GM12878 (cell line): Measurements from ENCODE around the gene TRHDE. TPM values are rescaled to one million over a fixed set of nuclear protein-coding genes. Genes with fewer than 3 reads are reported as not detected.

Experiments used
- ATAC-seq: fragments of 200-7000 bp; cut with Tn5 transposase; 3 replicates; pipeline ENCODE4 v1.9.1; 2020; ENCODE audit warnings: mild to moderate bottlenecking, moderate library complexity
- BruUV-seq: library from RNA; stranded (reverse); fragments of 400-500 nt; replicated peaks from 2 replicates; lab custom pipeline; 2021; lab: Mats Ljungman, UMichigan
- CTCF ChIA-PET: fragments of 300-600 bp; sonication (Branson Sonifier 250); formaldehyde crosslinking; extraction: SDS; loops from one replicate; lab custom pipeline; 2021; ENCODE audit warnings: inconsistent platforms; lab: Yijun Ruan, JAX
- POLR2A ChIA-PET: fragments of 350-600 bp; formaldehyde crosslinking; extraction: SDS; loops from one replicate; lab custom pipeline; 2021; ENCODE audit warnings: inconsistent platforms; lab: Charles Lee
- RAD21 ChIA-PET: fragments of 300-600 bp; sonication (Branson Sonifier 250); formaldehyde crosslinking; loops from one replicate; lab custom pipeline; 2023; ENCODE audit warnings: antibody characterized with exemption; ENCODE audit not compliant: unreplicated experiment; lab: Charles Lee
- SMC1A ChIA-PET: fragments of 300-600 bp; sonication (Branson Sonifier 250); formaldehyde crosslinking; loops from one replicate; lab custom pipeline; 2023; ENCODE audit not compliant: unreplicated experiment, uncharacterized antibody; lab: Charles Lee
- DNase-seq: peaks from one replicate; pipeline ENCODE4 v3.0.0-alpha.2; 2011; ENCODE audit warnings: low read depth, low spot score
- FAIRE-seq: peaks from 3 replicates; lab custom pipeline; 2011; peaks lifted over from hg19 to GRCh38; lab: Jason Lieb, UNC
- H2AFZ ChIP-seq: 2 replicates; pipeline ENCODE4 v1.6.0; 2011; ENCODE audit warnings: low read depth, low read length, control low read depth; ENCODE audit not compliant: control insufficient read depth
- H3K27ac ChIP-seq: 2 replicates; pipeline ENCODE4 v1.5.1; 2011; ENCODE audit warnings: control low read depth; ENCODE audit not compliant: control insufficient read depth, insufficient read depth
- H3K27me3 ChIP-seq, 2 experiments: replicated peaks in 1 of 2; 2 replicates each; pipeline versions ENCODE4 v1.6.0 to v1.6.1; 2011; ENCODE audit warnings: low read length in 1 of 2; ENCODE audit not compliant: control insufficient read depth in 2 of 2, insufficient read depth in 2 of 2
- H3K36me3 ChIP-seq, 2 experiments: 2 replicates each; pipeline ENCODE4 v1.5.1; 2011; ENCODE audit warnings: low read length in 1 of 2; ENCODE audit not compliant: control insufficient read depth in 2 of 2, insufficient read depth in 2 of 2
- H3K4me1 ChIP-seq: 2 replicates; pipeline ENCODE4 v1.6.1; 2011; ENCODE audit warnings: mild to moderate bottlenecking, low read length, moderate library complexity, mixed read lengths; ENCODE audit not compliant: control insufficient read depth, insufficient read depth
- H3K4me2 ChIP-seq: 2 replicates; pipeline ENCODE4 v1.6.0; 2011; ENCODE audit warnings: control low read depth; ENCODE audit not compliant: control insufficient read depth, insufficient read depth
- H3K4me3 ChIP-seq: fragments of 200-600 bp; sonication (generic); 2 replicates; pipeline ENCODE4 v1.5.1; 2016
- H3K79me2 ChIP-seq: 2 replicates; pipeline ENCODE4 v1.6.0; 2011; ENCODE audit warnings: low read length; ENCODE audit not compliant: control insufficient read depth, insufficient read depth
- H3K9ac ChIP-seq: 2 replicates; pipeline ENCODE4 v1.8.0; 2011; ENCODE audit warnings: low read length, control low read depth, mixed read lengths; ENCODE audit not compliant: control insufficient read depth, insufficient read depth
- H3K9me3 ChIP-seq: replicated peaks from 3 replicates; pipeline ENCODE4 v1.5.1; 2011; ENCODE audit warnings: mild to moderate bottlenecking, low read length; ENCODE audit not compliant: control insufficient read depth, insufficient read depth
- H4K20me1 ChIP-seq: 2 replicates; pipeline ENCODE4 v1.6.0; 2011; ENCODE audit not compliant: control insufficient read depth, insufficient read depth
- BCLAF1 ChIP-seq: fragments of 450-650 bp; IDR thresholded peaks from 2 replicates; pipeline ENCODE4 v1.6.1; 2017; ENCODE audit warnings: antibody characterized with exemption, mild to moderate bottlenecking, moderate library complexity
- DPF2 ChIP-seq: fragments of 450-650 bp; IDR thresholded peaks from 2 replicates; pipeline ENCODE4 v1.6.1; 2017; ENCODE audit warnings: mild to moderate bottlenecking
- LARP7 ChIP-seq: fragments of 450-650 bp; IDR thresholded peaks from 2 replicates; pipeline ENCODE4 v1.6.1; 2017; ENCODE audit warnings: mild to moderate bottlenecking
- NR2F1 ChIP-seq: fragments of 450-650 bp; conservative IDR thresholded peaks from 2 replicates; pipeline ENCODE4 v1.6.1; 2017; ENCODE audit warnings: mild to moderate bottlenecking
- NRF1 ChIP-seq: conservative IDR thresholded peaks from 2 replicates; pipeline ENCODE4 v1.6.1; 2011; ENCODE audit warnings: mild to moderate bottlenecking, low read depth, low read length, improper control_type of control experiment
- POU2F2 ChIP-seq: IDR thresholded peaks from 3 replicates; pipeline ENCODE4 v1.6.1; 2011; ENCODE audit warnings: low read depth, mild to moderate bottlenecking, low read length, borderline replicate concordance
- RAD21 ChIP-seq: IDR thresholded peaks from 2 replicates; pipeline ENCODE4 v1.6.1; 2011; ENCODE audit warnings: mild to moderate bottlenecking, low read depth, low read length, moderate library complexity; ENCODE audit not compliant: insufficient read depth
- RCOR1 ChIP-seq: conservative IDR thresholded peaks from 2 replicates; pipeline ENCODE4 v1.6.1; 2012; ENCODE audit warnings: low read depth, low read length, improper control_type of control experiment
- SMC3 ChIP-seq: IDR thresholded peaks from 2 replicates; pipeline ENCODE4 v1.6.1; 2011; ENCODE audit warnings: low read length, improper control_type of control experiment, borderline replicate concordance
- SRF ChIP-seq, 2 experiments: IDR thresholded peaks; 2 replicates each; pipeline ENCODE4 v1.6.1; 2011; ENCODE audit warnings: low read depth in 2 of 2, low read length in 2 of 2, mild to moderate bottlenecking in 1 of 2, moderate library complexity in 1 of 2
- TARDBP ChIP-seq: IDR thresholded peaks from 2 replicates; pipeline ENCODE4 v1.6.1; 2016; ENCODE audit warnings: borderline replicate concordance
- YBX1 ChIP-seq: fragments of 450-650 bp; IDR thresholded peaks from 2 replicates; pipeline ENCODE4 v1.6.1; 2016; ENCODE audit warnings: antibody characterized with exemption
- WGBS: methylation state at CpG from one replicate; pipeline ENCODE4 v1.1.6; 2016; ENCODE audit warnings: low lambda C conversion rate; ENCODE audit not compliant: insufficient replicate concordance, insufficient coverage; ENCODE audit errors: missing lambda C conversion rate; 5-methylcytosine and 5-hydroxymethylcytosine counted together
- in situ Hi-C: fragments of 300-500 bp; cut with MboI; formaldehyde crosslinking; loops from 9 replicates; pipeline ENCODE4 v1.14.3; 2018; ENCODE audit warnings: mixed read lengths
- intact Hi-C: fragments of 100-400 bp; cut with micrococcal nuclease; formaldehyde crosslinking; loops from one replicate; pipeline ENCODE4 v1.14.2; 2022; ENCODE audit not compliant: unreplicated experiment
- polyA plus RNA-seq, 11 experiments: library from polyadenylated mRNA; depleted of rRNA in 4 of 11; unstranded in 6 of 11; stranded (reverse) in 5 of 11; fragments of >200 nt; fragmentation: Nextera tagmentation in 4 of 11; fragmentation: Illumina TruSeq in 1 of 11; extraction: Ambion mirVana in 4 of 11; extraction: Trizol in 1 of 11; gene quantifications; 1 replicate in 1 of 11; 2 replicates in 10 of 11; pipeline versions ENCODE4 v1.2.1 to v1.2.3, GENCODE V29; 2011 to 2016; ENCODE audit warnings: inconsistent platforms in 2 of 11, missing spikeins in 2 of 11, low read depth in 1 of 11
- total RNA-seq, 4 experiments: library from RNA; depleted of rRNA in 3 of 4; stranded (reverse); fragments of >200 nt in 3 of 4; fragmentation: Illumina TruSeq in 1 of 4; extraction: Trizol in 1 of 4; gene quantifications; 2 replicates each; pipeline versions ENCODE4 v1.2.1 to v1.2.3, GENCODE V29; 2013 to 2021
- TF ChIP-seq, protein P1 (sequence below): IDR thresholded peaks from 2 replicates; pipeline ENCODE4 v1.6.1; 2012; ENCODE audit warnings: improper control_type of control experiment, low read depth, low read length; ENCODE audit not compliant: insufficient replicate concordance
- TF ChIP-seq, protein P2 (sequence below): fragments of 450-650 bp; IDR thresholded peaks from 2 replicates; pipeline ENCODE4 v1.6.1; 2018; ENCODE audit warnings: borderline replicate concordance, mild to moderate bottlenecking; ENCODE audit not compliant: partially characterized antibody

TRHDE gene
- total and polyA plus RNA-seq, 10 of the 15 experiments (the other 5 are each of a cell fraction or from before 2014, with no cell fraction given): not detected

DNA sequence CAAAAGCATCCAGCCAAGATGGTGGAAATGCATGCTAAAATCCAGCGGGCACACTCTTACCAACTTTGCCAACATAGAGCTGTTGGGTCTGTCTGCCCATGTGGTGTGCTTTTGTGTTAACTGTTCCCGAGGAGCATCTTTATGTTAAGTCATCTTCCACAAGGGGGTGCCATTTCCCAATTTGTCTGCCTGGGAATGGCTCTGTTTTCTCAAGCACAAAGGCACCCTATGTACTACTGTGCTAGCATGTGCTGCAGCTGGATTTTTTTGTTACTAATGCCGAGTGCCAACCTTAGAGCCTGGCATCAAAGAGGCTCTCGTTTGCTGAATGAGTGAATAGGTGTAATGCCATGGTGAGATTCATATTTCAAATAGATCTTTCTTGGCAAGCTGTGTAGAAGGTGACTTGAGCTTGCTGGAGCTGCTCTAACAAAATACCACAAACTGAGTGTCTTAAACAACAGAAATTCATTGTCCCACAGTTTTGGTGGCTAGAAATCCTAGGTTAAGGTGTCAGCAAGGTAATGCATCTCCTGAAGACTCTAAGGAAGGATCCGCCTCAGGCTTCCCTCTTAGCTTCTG, 74.3 kb downstream of the TRHDE start:
- intact Hi-C loops (no loop called here), in situ Hi-C loops (no loop called here)
- DNase-seq (peak; percentile 13), FAIRE-seq (peak; percentile 96), ATAC-seq (peak; percentile 99)
- Histone ChIP-seq H3K27ac (no peak overlapping the region), H3K4me3 (no peak overlapping the region), H3K79me2 (no peaks in the 10 kb centered on the region), H4K20me1 (no peaks in the 10 kb centered on the region), H3K36me3 (no peaks in the 10 kb centered on the region), H3K4me2 (no peak overlapping the region), H3K4me1 (no peaks in the 10 kb centered on the region), H3K9ac (no peak overlapping the region), H2AFZ (no peak overlapping the region), H3K9me3 (no peaks in the 10 kb centered on the region), H3K27me3 (no peaks in the 10 kb centered on the region)
- ChIA-PET SMC1A (interaction anchor here (1.1 to 1.6 kb wide), 3 partner anchors 18 to 564 kb away, joined by 3 to 5 read pairs (median 4); no protein-coding TSS in a partner anchor), CTCF (interaction anchor here (0.5 to 1.8 kb wide), 6 partner anchors 10 to 697 kb away, joined by 3 to 5 read pairs (median 4); no protein-coding TSS in a partner anchor), POLR2A (no interaction called here), RAD21 (interaction anchor here (0.7 to 1.3 kb wide), 2 partner anchors 14 to 330 kb away, joined by 3 to 6 read pairs; no protein-coding TSS in a partner anchor)
- 20% methylated on average over 5 of the region's 5 CpGs for WGBS
- no TSS peak for BruUV-seq
- TF ChIP-seq NR2F1 (no peak), SMC3 (peak; percentile 55; the same call in 1 of the 2 replicates), RAD21 (peak; percentile 78), DPF2 (no peak), NRF1 (no peak), RCOR1 (no peak), BCLAF1 (no peak), POU2F2 (no peak), LARP7 (no peak), YBX1 (no peak), TARDBP (no peak), SRF (IDR thresholded peaks at IDR 0.05; ENCODE audit: low read depth in 2 of 2, low read length in 2 of 2) (no peak)
- TF ChIP-seq, protein P1, sequence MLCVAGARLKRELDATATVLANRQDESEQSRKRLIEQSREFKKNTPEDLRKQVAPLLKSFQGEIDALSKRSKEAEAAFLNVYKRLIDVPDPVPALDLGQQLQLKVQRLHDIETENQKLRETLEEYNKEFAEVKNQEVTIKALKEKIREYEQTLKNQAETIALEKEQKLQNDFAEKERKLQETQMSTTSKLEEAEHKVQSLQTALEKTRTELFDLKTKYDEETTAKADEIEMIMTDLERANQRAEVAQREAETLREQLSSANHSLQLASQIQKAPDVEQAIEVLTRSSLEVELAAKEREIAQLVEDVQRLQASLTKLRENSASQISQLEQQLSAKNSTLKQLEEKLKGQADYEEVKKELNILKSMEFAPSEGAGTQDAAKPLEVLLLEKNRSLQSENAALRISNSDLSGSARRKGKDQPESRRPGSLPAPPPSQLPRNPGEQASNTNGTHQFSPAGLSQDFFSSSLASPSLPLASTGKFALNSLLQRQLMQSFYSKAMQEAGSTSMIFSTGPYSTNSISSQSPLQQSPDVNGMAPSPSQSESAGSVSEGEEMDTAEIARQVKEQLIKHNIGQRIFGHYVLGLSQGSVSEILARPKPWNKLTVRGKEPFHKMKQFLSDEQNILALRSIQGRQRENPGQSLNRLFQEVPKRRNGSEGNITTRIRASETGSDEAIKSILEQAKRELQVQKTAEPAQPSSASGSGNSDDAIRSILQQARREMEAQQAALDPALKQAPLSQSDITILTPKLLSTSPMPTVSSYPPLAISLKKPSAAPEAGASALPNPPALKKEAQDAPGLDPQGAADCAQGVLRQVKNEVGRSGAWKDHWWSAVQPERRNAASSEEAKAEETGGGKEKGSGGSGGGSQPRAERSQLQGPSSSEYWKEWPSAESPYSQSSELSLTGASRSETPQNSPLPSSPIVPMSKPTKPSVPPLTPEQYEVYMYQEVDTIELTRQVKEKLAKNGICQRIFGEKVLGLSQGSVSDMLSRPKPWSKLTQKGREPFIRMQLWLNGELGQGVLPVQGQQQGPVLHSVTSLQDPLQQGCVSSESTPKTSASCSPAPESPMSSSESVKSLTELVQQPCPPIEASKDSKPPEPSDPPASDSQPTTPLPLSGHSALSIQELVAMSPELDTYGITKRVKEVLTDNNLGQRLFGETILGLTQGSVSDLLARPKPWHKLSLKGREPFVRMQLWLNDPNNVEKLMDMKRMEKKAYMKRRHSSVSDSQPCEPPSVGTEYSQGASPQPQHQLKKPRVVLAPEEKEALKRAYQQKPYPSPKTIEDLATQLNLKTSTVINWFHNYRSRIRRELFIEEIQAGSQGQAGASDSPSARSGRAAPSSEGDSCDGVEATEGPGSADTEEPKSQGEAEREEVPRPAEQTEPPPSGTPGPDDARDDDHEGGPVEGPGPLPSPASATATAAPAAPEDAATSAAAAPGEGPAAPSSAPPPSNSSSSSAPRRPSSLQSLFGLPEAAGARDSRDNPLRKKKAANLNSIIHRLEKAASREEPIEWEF: no peak
- TF ChIP-seq, protein P2, sequence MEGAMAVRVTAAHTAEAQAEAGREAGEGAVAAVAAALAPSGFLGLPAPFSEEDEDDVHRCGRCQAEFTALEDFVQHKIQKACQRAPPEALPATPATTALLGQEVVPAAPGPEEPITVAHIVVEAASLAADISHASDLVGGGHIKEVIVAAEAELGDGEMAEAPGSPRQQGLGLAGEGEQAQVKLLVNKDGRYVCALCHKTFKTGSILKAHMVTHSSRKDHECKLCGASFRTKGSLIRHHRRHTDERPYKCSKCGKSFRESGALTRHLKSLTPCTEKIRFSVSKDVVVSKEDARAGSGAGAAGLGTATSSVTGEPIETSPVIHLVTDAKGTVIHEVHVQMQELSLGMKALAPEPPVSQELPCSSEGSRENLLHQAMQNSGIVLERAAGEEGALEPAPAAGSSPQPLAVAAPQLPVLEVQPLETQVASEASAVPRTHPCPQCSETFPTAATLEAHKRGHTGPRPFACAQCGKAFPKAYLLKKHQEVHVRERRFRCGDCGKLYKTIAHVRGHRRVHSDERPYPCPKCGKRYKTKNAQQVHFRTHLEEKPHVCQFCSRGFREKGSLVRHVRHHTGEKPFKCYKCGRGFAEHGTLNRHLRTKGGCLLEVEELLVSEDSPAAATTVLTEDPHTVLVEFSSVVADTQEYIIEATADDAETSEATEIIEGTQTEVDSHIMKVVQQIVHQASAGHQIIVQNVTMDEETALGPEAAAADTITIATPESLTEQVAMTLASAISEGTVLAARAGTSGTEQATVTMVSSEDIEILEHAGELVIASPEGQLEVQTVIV: no peak
